ENCODE results near the gene PERM1. TPM values are rescaled to one million over a fixed set of nuclear protein-coding genes. Genes with fewer than 3 reads are reported as not detected.

Gene PERM1
- total RNA-seq, 2 experiments from 2014 or later = not detected

DNA sequence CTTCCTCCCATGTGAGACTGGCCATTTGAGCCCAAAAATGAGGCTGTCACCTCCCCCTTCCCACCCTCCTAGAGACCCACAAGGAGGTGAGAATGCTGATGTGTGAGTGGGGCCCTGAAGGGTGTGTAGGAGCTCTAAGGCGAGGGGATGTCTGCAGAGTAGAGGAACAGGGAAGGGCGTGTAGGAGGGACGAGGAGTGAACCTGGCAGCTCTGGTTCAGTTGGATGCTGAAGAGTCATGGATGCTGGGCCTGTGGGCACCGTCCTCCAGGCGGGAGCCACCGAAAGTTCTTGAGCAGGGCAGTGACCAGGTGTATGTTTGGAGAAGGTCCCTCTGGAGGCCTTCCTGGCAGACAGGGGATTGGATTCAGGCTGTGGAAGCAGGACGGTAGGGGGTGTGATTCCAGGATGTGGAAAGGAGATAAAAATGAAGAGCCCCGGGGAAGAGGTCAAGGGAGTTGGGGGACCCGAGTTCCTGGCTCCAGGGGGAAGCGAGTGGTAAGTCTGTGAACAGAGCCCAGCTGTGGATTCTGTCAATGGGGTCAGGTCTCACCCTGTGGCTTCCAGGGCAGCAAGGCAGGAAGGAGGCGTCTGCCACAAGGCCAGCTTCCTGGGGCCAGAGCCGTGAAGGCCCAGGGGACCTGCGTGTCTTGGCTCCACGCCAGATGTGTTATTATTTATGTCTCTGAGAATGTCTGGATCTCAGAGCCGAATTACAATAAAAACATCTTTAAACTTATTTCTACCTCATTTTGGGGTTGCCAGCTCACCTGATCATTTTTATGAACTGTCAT is 50.3 kb downstream of the PERM1 start:
- TF ChIP-seq, protein P1, sequence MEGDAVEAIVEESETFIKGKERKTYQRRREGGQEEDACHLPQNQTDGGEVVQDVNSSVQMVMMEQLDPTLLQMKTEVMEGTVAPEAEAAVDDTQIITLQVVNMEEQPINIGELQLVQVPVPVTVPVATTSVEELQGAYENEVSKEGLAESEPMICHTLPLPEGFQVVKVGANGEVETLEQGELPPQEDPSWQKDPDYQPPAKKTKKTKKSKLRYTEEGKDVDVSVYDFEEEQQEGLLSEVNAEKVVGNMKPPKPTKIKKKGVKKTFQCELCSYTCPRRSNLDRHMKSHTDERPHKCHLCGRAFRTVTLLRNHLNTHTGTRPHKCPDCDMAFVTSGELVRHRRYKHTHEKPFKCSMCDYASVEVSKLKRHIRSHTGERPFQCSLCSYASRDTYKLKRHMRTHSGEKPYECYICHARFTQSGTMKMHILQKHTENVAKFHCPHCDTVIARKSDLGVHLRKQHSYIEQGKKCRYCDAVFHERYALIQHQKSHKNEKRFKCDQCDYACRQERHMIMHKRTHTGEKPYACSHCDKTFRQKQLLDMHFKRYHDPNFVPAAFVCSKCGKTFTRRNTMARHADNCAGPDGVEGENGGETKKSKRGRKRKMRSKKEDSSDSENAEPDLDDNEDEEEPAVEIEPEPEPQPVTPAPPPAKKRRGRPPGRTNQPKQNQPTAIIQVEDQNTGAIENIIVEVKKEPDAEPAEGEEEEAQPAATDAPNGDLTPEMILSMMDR (IDR thresholded peaks at IDR 0.05) = no peak
- Mint-ChIP-seq H3K27me3 (peaks cover 18% of the 10 kb centered on the region), H3K4me3 (no peak overlapping the region), H3K4me1 (ENCODE audit: low read depth) (no peaks in the 10 kb centered on the region), H3K27ac (no peak overlapping the region), H3K36me3 (ENCODE audit: low read depth) (no peaks in the 10 kb centered on the region), H3K9me3 (no peaks in the 10 kb centered on the region)
- intact Hi-C loops (cut with micrococcal nuclease) = no loop called here
- ChIA-PET CTCF (interaction anchor here (1.7 kb wide), 1 partner anchor 27 kb away, joined by 6 read pairs; no protein-coding TSS in a partner anchor), POLR2A (interaction anchor here (0.8 kb wide), 1 partner anchor 14 kb away, joined by 3 read pairs; no protein-coding TSS in a partner anchor)
- DNase-seq = no peak
- ATAC-seq = no peak

DNA sequence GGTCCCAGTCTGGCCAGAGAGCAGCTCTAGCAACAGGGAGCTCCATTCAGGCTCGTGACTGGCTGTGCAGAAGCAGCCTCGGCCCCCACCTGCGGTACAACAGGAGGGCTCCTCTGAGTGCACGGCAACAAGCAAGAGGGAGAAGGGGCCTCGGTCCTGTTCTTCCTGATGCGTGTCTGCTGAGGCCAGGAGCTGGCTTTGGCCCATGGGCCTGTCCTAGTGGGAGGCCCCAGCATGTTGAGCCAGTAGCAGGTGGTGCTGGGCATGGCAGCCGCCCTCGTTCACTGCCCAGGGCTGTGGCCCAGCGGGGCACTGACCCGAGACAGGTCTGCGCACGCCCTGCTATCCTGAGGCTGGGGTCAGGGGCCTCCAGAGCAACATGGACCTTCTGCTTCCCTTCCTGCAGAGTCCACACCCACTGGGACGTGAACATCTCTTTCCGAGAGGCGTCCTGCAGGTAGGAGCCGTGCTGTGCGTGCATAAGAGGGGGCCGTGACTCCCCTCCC is 51.2 kb downstream of the PERM1 start:
- TF ChIP-seq, protein P1 (IDR thresholded peaks at IDR 0.05) = no peak
- H3K36me3 Mint-ChIP-seq (ENCODE audit: low read depth) = no peaks in the 10 kb centered on the region
- no peaks in the 10 kb centered on the region for H3K9me3 Mint-ChIP-seq
- ChIA-PET CTCF (interaction anchor here (1.7 kb wide), 1 partner anchor 26 kb away, joined by 6 read pairs; no protein-coding TSS in a partner anchor), POLR2A (interaction anchor here (0.8 to 1.0 kb wide), 2 partner anchors 10 to 13 kb away, joined by 3 to 4 read pairs; no protein-coding TSS in a partner anchor)
- ATAC-seq (no peak), DNase-seq (no peak)
- H3K4me3 Mint-ChIP-seq = no peak overlapping the region
- intact Hi-C loops (cut with micrococcal nuclease) = no loop called here
- no peak overlapping the region for H3K27ac Mint-ChIP-seq
- peaks cover 26% of the 10 kb centered on the region for H3K27me3 Mint-ChIP-seq
- no peaks in the 10 kb centered on the region for H3K4me1 Mint-ChIP-seq (ENCODE audit: low read depth)

DNA sequence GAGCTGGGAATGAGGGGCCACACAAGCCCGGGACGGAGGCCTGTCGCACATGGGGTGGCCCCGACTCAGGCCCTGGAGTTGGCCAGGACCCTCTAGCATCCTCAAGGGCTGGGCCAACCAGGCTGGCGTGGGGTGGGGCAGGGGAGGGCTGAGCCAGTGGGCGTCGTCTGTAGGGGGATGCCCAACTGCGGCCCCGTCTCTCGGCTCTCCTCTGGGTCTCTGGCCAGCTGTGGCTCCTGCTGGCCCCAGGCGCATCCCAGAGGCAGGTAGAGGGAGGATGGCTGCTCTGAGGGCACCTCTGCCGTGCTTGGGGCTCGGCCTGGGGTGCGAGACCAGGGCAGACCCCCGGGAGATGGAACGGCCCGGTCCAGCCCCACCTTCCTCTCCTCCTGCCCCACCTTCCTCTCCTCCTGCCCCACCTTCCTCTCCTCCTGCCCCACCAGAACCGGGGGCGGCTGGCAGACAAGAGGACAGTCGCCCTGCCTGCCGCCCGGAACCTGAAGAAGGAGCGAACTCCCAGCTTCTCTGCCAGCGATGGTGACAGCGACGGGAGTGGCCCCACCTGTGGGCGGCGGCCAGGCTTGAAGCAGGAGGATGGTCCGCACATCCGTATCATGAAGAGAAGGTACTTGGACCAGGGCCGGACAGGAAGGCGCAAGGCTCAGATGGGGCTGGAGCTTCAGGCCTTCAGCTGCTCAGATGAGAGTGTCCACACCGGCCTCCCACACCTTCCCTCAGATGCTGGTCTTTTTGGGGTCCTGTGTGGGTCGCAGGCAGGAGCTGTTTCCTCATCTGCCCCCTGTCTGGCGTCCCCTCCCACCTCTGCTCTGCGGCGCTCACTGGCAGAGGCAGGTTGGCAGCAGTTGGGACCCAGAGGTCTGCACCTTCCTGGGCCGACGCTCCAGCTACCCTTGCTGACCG is 51.9 kb downstream of the PERM1 start:
- peaks cover 24% of the 10 kb centered on the region for H3K27me3 Mint-ChIP-seq
- no peaks in the 10 kb centered on the region for H3K36me3 Mint-ChIP-seq (ENCODE audit: low read depth)
- TF ChIP-seq, protein P1 (IDR thresholded peaks at IDR 0.05) = no peak
- no peak overlapping the region for H3K4me3 Mint-ChIP-seq
- DNase-seq = no peak
- no peak overlapping the region for H3K27ac Mint-ChIP-seq
- POLR2A ChIA-PET = interaction anchor here (1.0 to 1.3 kb wide), 3 partner anchors 11 to 29 kb away, joined by 3 to 4 read pairs (median 3); partner anchors contain the start of gene NOC2L
- no peaks in the 10 kb centered on the region for H3K4me1 Mint-ChIP-seq (ENCODE audit: low read depth)
- no peak for ATAC-seq
- intact Hi-C loops (cut with micrococcal nuclease) = no loop called here
- H3K9me3 Mint-ChIP-seq = no peaks in the 10 kb centered on the region
- CTCF ChIA-PET = no interaction called here

DNA sequence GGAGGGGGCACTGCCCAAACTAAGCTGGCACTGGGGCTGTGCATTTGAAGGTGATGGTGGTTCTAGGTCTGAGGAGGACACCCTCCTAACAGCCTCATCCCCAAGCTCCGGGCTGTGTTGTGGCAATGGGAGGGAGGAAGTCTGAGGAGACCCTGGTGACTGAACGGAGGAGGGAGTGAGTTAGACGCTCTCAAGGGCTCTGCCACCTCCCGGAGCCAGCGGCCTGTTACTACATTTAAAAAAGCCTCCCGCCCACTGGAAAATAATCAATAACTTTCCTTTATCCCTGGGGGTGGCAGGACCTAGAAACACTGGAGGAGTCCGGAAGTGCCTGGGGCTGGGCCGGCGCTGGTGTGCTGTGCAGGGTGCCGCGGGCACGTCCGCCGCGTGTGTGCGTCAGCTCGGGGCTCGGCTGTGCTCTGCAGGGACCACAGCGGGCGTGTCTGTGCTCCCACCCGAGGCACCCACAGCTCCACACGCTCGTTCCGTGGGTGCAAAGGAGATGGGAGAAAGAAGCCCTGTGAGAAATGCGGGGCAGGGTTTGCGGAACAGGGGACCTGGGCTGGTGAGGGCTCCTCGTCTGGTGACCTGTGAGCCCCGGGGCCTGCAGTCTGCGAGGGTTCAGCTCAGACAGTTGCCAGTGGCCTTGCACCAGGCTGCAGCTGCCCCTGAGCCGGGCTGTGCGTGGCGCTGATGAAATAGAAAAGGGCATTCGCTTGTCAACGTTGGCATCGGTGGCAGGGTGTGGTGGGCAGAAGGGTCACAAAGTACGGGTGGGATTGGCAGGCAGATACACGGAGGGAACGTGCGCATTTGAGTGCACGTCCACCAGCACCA is 52.9 kb downstream of the PERM1 start:
- ChIA-PET CTCF (interaction anchor here (1.6 kb wide), 1 partner anchor 13 kb away, joined by 3 read pairs; no protein-coding TSS in a partner anchor), POLR2A (interaction anchor here (1.0 to 1.3 kb wide), 3 partner anchors 10 to 30 kb away, joined by 3 to 4 read pairs (median 3); partner anchors contain the start of gene NOC2L)
- intact Hi-C loops (cut with micrococcal nuclease) = no loop called here
- no peak for ATAC-seq
- DNase-seq = no peak
- H3K4me3 Mint-ChIP-seq = no peak overlapping the region
- TF ChIP-seq, protein P1 (IDR thresholded peaks at IDR 0.05) = no peak
- peaks cover 25% of the 10 kb centered on the region for H3K27me3 Mint-ChIP-seq
- no peaks in the 10 kb centered on the region for H3K4me1 Mint-ChIP-seq (ENCODE audit: low read depth)
- no peaks in the 10 kb centered on the region for H3K9me3 Mint-ChIP-seq
- H3K27ac Mint-ChIP-seq = no peak overlapping the region
- no peaks in the 10 kb centered on the region for H3K36me3 Mint-ChIP-seq (ENCODE audit: low read depth)
